AG09309 (cell line): ENCODE measurements around the gene RPS6KA3.

Experiments used
- DNase-seq: peaks from one replicate; pipeline ENCODE4 v3.0.0-alpha.2; 2010; ENCODE audit warnings: low read depth
- H3K4me3 ChIP-seq: 2 replicates; pipeline ENCODE4 v1.5.1; 2011; ENCODE audit warnings: mild to moderate bottlenecking, low read depth, low read length, moderate library complexity; ENCODE audit not compliant: control insufficient read depth
- CTCF ChIP-seq: IDR thresholded peaks from 2 replicates; pipeline ENCODE4 v1.5.1; 2011; ENCODE audit warnings: mild to moderate bottlenecking, low read depth, low read length, inconsistent platforms; ENCODE audit not compliant: insufficient read depth, control insufficient read depth; ENCODE audit errors: missing control alignments

Gene RPS6KA3

GRCh38 chrX:20228245-20228644 is 38.5 kb downstream of the RPS6KA3 start:
- no peak for DNase-seq
- H3K4me3 ChIP-seq = no peak overlapping the region
- no peak for TF ChIP-seq CTCF

- H3K4me3 ChIP-seq = no peak overlapping the region
- TF ChIP-seq CTCF = no peak
These were observed 39.6 kb downstream of the RPS6KA3 start for GRCh38 chrX:20227116-20227515.

GRCh38 chrX:20225488-20225833 is 41.2 kb downstream of the RPS6KA3 start:
- no peak for TF ChIP-seq CTCF
- no peak for DNase-seq
- H3K4me3 ChIP-seq = no peak overlapping the region

More at GRCh38 chrX:20227116-20227515, 39.6 kb downstream of the RPS6KA3 start:
- no peak for DNase-seq

- no peak for DNase-seq
These were observed 41.8 kb downstream of the RPS6KA3 start for GRCh38 chrX:20224814-20225487.

GRCh38 chrX:20221902-20222301 is 44.8 kb downstream of the RPS6KA3 start:
- no peak overlapping the region for H3K4me3 ChIP-seq
- DNase-seq = no peak
- TF ChIP-seq CTCF = no peak

More at GRCh38 chrX:20224814-20225487, 41.8 kb downstream of the RPS6KA3 start:
- H3K4me3 ChIP-seq = no peak overlapping the region
- no peak for TF ChIP-seq CTCF

- TF ChIP-seq CTCF = no peak
These were observed 47.7 kb downstream of the RPS6KA3 start for GRCh38 chrX:20218836-20219505.

More at GRCh38 chrX:20218836-20219505, 47.7 kb downstream of the RPS6KA3 start:
- no peak for DNase-seq
- H3K4me3 ChIP-seq = no peak overlapping the region
